Measurements from ENCODE around the gene HACD1.
A peak's percentile ranks its signal among the peaks of the same experiment; 100 is the strongest.

Gene HACD1

DNA sequence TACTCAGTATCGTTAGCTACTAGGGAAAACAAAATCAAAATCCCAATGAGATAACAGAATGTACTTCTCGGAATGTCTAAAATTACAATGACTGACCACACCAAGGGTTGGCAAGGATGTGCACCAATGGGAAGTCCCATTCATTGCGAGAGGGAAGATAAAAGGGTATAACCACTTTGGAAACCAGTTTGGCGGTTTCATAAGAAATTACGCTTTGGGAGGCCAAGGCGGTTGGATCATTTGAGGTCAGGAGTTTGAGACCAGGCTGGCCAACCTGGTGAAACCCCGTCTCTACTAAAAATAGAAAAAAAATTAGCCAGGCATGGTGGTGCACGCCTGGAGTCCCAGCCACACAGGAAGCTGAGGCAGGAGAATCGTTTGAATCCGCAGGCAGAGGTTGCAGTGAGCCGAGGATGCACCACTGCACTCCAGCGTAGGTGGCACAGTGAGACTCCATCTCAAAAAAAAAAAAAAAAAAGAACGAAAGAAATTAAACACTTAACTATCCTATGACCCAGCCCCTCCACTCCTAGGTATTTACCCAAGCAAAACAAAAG is 7.6 kb downstream of the HACD1 start:
- Histone ChIP-seq H3K27ac (no peak overlapping the region), H3K27me3 (ENCODE audit: insufficient read depth, low read depth) (no peaks in the 10 kb centered on the region), H3K4me2 (no peak overlapping the region), H3K4me3 (IDR thresholded peaks at IDR 0.05; ENCODE audit: insufficient read depth, low read depth, low read length) (no peak overlapping the region), H4K20me1 (ENCODE audit: insufficient read depth) (no peaks in the 10 kb centered on the region), H3K9ac (no peak overlapping the region), H3K4me1 (ENCODE audit: low read depth, poor library complexity, severe bottlenecking) (no peaks in the 10 kb centered on the region), H2AFZ (ENCODE audit: low read depth) (no peak overlapping the region), H3K79me2 (ENCODE audit: insufficient read depth, low read depth) (no peaks in the 10 kb centered on the region), H3K36me3 (ENCODE audit: insufficient read depth) (no peaks in the 10 kb centered on the region)
- TF ChIP-seq, protein P1, sequence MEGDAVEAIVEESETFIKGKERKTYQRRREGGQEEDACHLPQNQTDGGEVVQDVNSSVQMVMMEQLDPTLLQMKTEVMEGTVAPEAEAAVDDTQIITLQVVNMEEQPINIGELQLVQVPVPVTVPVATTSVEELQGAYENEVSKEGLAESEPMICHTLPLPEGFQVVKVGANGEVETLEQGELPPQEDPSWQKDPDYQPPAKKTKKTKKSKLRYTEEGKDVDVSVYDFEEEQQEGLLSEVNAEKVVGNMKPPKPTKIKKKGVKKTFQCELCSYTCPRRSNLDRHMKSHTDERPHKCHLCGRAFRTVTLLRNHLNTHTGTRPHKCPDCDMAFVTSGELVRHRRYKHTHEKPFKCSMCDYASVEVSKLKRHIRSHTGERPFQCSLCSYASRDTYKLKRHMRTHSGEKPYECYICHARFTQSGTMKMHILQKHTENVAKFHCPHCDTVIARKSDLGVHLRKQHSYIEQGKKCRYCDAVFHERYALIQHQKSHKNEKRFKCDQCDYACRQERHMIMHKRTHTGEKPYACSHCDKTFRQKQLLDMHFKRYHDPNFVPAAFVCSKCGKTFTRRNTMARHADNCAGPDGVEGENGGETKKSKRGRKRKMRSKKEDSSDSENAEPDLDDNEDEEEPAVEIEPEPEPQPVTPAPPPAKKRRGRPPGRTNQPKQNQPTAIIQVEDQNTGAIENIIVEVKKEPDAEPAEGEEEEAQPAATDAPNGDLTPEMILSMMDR (conservative IDR thresholded peaks at IDR 0.05; ENCODE audit: low read depth, low read length), result no peak

DNA sequence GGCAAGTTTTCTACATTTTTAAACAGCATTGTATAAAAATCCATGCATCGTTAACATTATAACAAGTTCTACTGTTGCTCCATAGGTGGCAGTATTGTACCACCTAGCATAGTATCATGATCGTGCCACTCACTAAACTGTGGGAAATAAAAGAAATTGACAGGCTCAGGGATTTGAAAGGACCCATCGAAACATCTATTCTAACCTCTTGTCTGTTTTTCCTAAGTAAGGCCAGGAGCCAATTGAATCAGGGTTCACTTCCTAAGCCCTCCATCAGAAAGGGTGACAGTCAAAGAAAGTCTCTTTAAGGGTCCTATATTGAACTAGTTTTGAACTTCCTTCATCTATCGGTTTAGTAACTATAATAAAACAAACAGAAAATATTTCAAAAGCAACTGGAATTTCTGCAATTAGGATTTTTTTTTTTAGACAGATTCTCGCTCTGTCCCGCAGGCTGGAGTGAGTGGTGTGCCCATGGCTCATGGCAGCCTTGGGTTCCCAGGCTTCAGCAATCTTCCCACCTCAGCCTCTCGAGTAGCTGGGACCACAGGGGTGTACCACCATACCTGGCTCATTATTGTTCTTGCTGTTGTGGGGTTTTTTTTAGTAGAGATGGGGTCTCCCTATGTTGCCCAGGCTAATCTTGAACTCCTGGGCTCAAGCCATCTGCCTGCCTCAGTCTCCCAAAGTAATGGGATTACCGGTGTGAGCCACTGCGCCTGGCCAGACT is 9.4 kb downstream of the HACD1 start:
- no peaks in the 10 kb centered on the region for H3K27me3 ChIP-seq (ENCODE audit: insufficient read depth, low read depth)
- H3K9ac ChIP-seq, result no peak overlapping the region

DNA sequence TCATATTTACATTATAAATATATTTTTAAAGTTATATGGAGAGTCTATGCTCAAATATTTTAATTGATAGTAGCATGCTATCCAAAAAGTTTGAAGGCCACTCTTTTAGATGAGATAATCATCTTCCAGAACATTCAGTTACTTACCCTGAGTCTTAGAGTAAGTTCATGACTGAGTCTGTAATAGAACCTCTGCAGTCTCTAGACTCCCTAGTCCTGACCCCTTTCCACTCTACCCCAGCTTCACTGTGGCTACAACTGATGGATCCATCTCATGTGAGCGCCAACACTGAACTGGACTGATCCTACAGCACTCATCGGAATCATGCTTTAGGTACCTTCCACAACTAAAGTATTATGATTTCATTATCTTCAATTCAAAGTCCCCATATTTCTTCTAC is 10.1 kb downstream of the HACD1 start:
- Histone ChIP-seq H3K27ac (no peak overlapping the region), H4K20me1 (ENCODE audit: insufficient read depth) (no peaks in the 10 kb centered on the region), H3K4me1 (ENCODE audit: low read depth, poor library complexity, severe bottlenecking) (no peaks in the 10 kb centered on the region), H3K4me2 (no peak overlapping the region), H3K36me3 (ENCODE audit: insufficient read depth) (no peaks in the 10 kb centered on the region), H2AFZ (ENCODE audit: low read depth) (no peak overlapping the region), H3K9ac (no peak overlapping the region), H3K4me3 (IDR thresholded peaks at IDR 0.05; ENCODE audit: insufficient read depth, low read depth, low read length) (no peak overlapping the region), H3K27me3 (ENCODE audit: insufficient read depth, low read depth) (no peaks in the 10 kb centered on the region), H3K79me2 (ENCODE audit: insufficient read depth, low read depth) (no peaks in the 10 kb centered on the region)
- TF ChIP-seq, protein P1 (conservative IDR thresholded peaks at IDR 0.05; ENCODE audit: low read depth, low read length), result no peak

More for the DNA sequence above, 9.4 kb downstream of the HACD1 start:
- no peak overlapping the region for H2AFZ ChIP-seq (ENCODE audit: low read depth)
- no peak overlapping the region for H3K4me3 ChIP-seq (IDR thresholded peaks at IDR 0.05; ENCODE audit: insufficient read depth, low read depth, low read length)
- no peaks in the 10 kb centered on the region for H3K36me3 ChIP-seq (ENCODE audit: insufficient read depth)
- no peaks in the 10 kb centered on the region for H4K20me1 ChIP-seq (ENCODE audit: insufficient read depth)
- no peak overlapping the region for H3K27ac ChIP-seq
- H3K4me1 ChIP-seq (ENCODE audit: low read depth, poor library complexity, severe bottlenecking), result no peaks in the 10 kb centered on the region
- no peak overlapping the region for H3K4me2 ChIP-seq
- no peaks in the 10 kb centered on the region for H3K79me2 ChIP-seq (ENCODE audit: insufficient read depth, low read depth)
- TF ChIP-seq, protein P1 (conservative IDR thresholded peaks at IDR 0.05; ENCODE audit: low read depth, low read length), result peak; percentile 92

DNA sequence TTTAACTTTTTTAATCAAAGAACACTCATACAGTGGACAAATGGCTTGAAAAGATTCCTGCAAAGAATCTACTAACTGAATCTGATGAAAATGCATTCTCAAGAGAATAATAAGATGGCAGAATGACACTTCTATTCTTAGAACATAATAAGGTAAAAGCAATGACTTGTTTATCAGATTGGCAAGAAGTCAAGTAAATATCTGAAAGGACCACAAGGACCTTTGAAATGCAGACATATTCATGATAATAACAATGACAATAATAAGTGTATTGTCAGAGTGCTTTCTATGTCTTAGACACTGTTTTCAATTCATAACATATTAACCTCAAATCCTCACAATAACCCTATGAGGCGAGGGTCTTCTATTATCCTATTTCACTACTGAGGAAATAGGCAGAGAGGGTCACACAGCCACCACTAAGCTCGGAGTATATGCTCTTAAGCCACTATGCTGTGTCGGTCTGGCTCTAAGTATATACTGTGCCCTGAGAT is 10.6 kb downstream of the HACD1 start:
- Histone ChIP-seq H3K27me3 (ENCODE audit: insufficient read depth, low read depth) (no peaks in the 10 kb centered on the region), H3K79me2 (ENCODE audit: insufficient read depth, low read depth) (no peaks in the 10 kb centered on the region), H3K36me3 (ENCODE audit: insufficient read depth) (no peaks in the 10 kb centered on the region), H3K4me3 (IDR thresholded peaks at IDR 0.05; ENCODE audit: insufficient read depth, low read depth, low read length) (no peak overlapping the region), H4K20me1 (ENCODE audit: insufficient read depth) (no peaks in the 10 kb centered on the region), H3K4me1 (ENCODE audit: low read depth, poor library complexity, severe bottlenecking) (no peaks in the 10 kb centered on the region), H3K27ac (no peak overlapping the region), H3K4me2 (no peak overlapping the region), H3K9ac (no peak overlapping the region), H2AFZ (ENCODE audit: low read depth) (no peak overlapping the region)
- TF ChIP-seq, protein P1 (conservative IDR thresholded peaks at IDR 0.05; ENCODE audit: low read depth, low read length), result no peak
